Nephron (organoid): ENCODE data around the gene LZTFL1.

ENCODE experiments used
- H3K27ac Mint-ChIP-seq, 3 experiments: 2 replicates each; pipeline ENCODE4 v1.8.0; 2020; ENCODE audit warnings: mixed read lengths in 3 of 3, mild to moderate bottlenecking in 2 of 3, moderate library complexity in 1 of 3
- H3K27me3 Mint-ChIP-seq: 2 replicates; pipeline ENCODE4 v1.8.0; 2021; ENCODE audit warnings: low read depth, mild to moderate bottlenecking, moderate library complexity, mixed read lengths
- H3K36me3 Mint-ChIP-seq: 2 replicates; pipeline ENCODE4 v1.8.0; 2020; ENCODE audit warnings: low read depth, mixed read lengths
- H3K4me1 Mint-ChIP-seq: 2 replicates; pipeline ENCODE4 v1.8.0; 2020; ENCODE audit warnings: mixed read lengths
- H3K4me3 Mint-ChIP-seq, 3 experiments: 2 replicates each; pipeline ENCODE4 v1.8.0; 2020; ENCODE audit warnings: mild to moderate bottlenecking in 3 of 3, mixed read lengths in 3 of 3, moderate library complexity in 2 of 3
- H3K9me3 Mint-ChIP-seq: 2 replicates; pipeline ENCODE4 v1.8.0; 2020; ENCODE audit warnings: mixed read lengths
- CTCF ChIP-seq, 3 experiments: fragments of 200-600 bp; sonication (generic); IDR thresholded peaks; one replicate each; pipeline ENCODE4 v1.5.0; 2021; ENCODE audit warnings: antibody characterized with exemption in 3 of 3; ENCODE audit not compliant: unreplicated experiment in 3 of 3

The LZTFL1 gene

GRCh38 chr3:45830121-45830520 lies 11.8 kb downstream of the LZTFL1 start:
- Mint-ChIP-seq H3K36me3 (peaks cover 55% of the 10 kb centered on the region), H3K4me3 (no peak overlapping the region), H3K9me3 (no peaks in the 10 kb centered on the region), H3K27me3 (no peaks in the 10 kb centered on the region), H3K27ac (no peak overlapping the region), H3K4me1 (no peaks in the 10 kb centered on the region)
- no peak for TF ChIP-seq CTCF (IDR thresholded peaks at IDR 0.05; ENCODE audit: unreplicated experiment in 3 of 3)

GRCh38 chr3:45826908-45827307 lies 15.0 kb downstream of the LZTFL1 start:
- H3K9me3 Mint-ChIP-seq: no peaks in the 10 kb centered on the region
- H3K27ac Mint-ChIP-seq: no peak overlapping the region
- H3K4me1 Mint-ChIP-seq: no peaks in the 10 kb centered on the region
- H3K36me3 Mint-ChIP-seq: peaks cover 62% of the 10 kb centered on the region
- H3K27me3 Mint-ChIP-seq: no peaks in the 10 kb centered on the region
- no peak for TF ChIP-seq CTCF (IDR thresholded peaks at IDR 0.05; ENCODE audit: unreplicated experiment in 3 of 3)
- H3K4me3 Mint-ChIP-seq: no peak overlapping the region

GRCh38 chr3:45826321-45826720 lies 15.6 kb downstream of the LZTFL1 start:
- H3K27me3 Mint-ChIP-seq: no peaks in the 10 kb centered on the region
- no peaks in the 10 kb centered on the region for H3K9me3 Mint-ChIP-seq
- peaks cover 61% of the 10 kb centered on the region for H3K36me3 Mint-ChIP-seq
- no peak for TF ChIP-seq CTCF (IDR thresholded peaks at IDR 0.05; ENCODE audit: unreplicated experiment in 3 of 3)
- no peak overlapping the region for H3K27ac Mint-ChIP-seq
- H3K4me1 Mint-ChIP-seq: no peaks in the 10 kb centered on the region
- H3K4me3 Mint-ChIP-seq: no peak overlapping the region

GRCh38 chr3:45821127-45821526 lies 20.8 kb downstream of the LZTFL1 start:
- H3K4me1 Mint-ChIP-seq: no peaks in the 10 kb centered on the region
- peaks cover 7% of the 10 kb centered on the region for H3K9me3 Mint-ChIP-seq
- no peak overlapping the region for H3K4me3 Mint-ChIP-seq
- peaks cover 56% of the 10 kb centered on the region for H3K36me3 Mint-ChIP-seq
- no peaks in the 10 kb centered on the region for H3K27me3 Mint-ChIP-seq
- no peak overlapping the region for H3K27ac Mint-ChIP-seq
- no peak for TF ChIP-seq CTCF (IDR thresholded peaks at IDR 0.05; ENCODE audit: unreplicated experiment in 3 of 3)

- peaks cover 17% of the 10 kb centered on the region for H3K9me3 Mint-ChIP-seq
- peaks cover 50% of the 10 kb centered on the region for H3K36me3 Mint-ChIP-seq
- no peak overlapping the region for H3K4me3 Mint-ChIP-seq
- TF ChIP-seq CTCF (IDR thresholded peaks at IDR 0.05; ENCODE audit: unreplicated experiment in 3 of 3): no peak
- H3K27me3 Mint-ChIP-seq: no peaks in the 10 kb centered on the region
- no peaks in the 10 kb centered on the region for H3K4me1 Mint-ChIP-seq
- no peak overlapping the region for H3K27ac Mint-ChIP-seq
Observed at GRCh38 chr3:45819543-45819942, 22.4 kb downstream of the LZTFL1 start.

GRCh38 chr3:45817831-45818522 lies 23.9 kb downstream of the LZTFL1 start:
- no peaks in the 10 kb centered on the region for H3K27me3 Mint-ChIP-seq
- H3K4me1 Mint-ChIP-seq: no peaks in the 10 kb centered on the region
- TF ChIP-seq CTCF (IDR thresholded peaks at IDR 0.05; ENCODE audit: unreplicated experiment in 3 of 3): no peak
- H3K4me3 Mint-ChIP-seq: no peak overlapping the region
- peaks cover 21% of the 10 kb centered on the region for H3K9me3 Mint-ChIP-seq
- H3K27ac Mint-ChIP-seq: no peak overlapping the region
- peaks cover 57% of the 10 kb centered on the region for H3K36me3 Mint-ChIP-seq
